Hematopoietic multipotent progenitor cell treated with erythropoietin and hydrocortisone succinate and interleukin-3 and kit ligand, for 15 days (in vitro differentiated cells): ENCODE measurements around the gene SDF2L1.
"Not testable (repeated sequence)": the region's sequence is repeated elsewhere in the genome, so short reads cannot be mapped to it uniquely, and the experiment has no call there.

Source experiments
- DNase-seq: peaks from one replicate; pipeline ENCODE4 v3.0.0-alpha.2; 2015; ENCODE audit warnings: low spot score

Gene SDF2L1

GRCh38 chr22:21636629-21637218 is 5.4 kb upstream of the SDF2L1 start:
- DNase-seq = no peak

- DNase-seq = not testable (repeated sequence)
Measured at GRCh38 chr22:21637450-21637849, 4.7 kb upstream of the SDF2L1 start.

DNA sequence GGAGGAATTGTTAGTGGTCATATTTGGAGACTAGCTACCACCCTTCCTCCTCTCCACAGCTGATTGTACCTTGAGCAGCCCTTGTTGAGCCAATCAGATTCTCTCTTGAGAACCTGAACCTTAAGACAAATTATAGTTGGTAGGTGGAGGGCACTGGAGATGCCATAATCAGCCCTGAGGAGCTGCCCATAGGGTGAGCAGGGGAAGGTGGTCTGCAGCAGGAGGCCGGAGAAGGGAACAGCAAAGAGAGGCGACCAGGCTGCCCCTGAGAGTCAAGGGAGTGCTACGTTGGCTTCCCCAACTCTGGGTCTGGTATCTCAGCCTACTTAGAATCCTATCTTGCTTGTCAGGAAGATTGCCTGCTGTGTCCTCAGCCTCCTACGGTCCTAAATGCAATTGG is 2.7 kb upstream of the SDF2L1 start:
- DNase-seq = no peak

DNA sequence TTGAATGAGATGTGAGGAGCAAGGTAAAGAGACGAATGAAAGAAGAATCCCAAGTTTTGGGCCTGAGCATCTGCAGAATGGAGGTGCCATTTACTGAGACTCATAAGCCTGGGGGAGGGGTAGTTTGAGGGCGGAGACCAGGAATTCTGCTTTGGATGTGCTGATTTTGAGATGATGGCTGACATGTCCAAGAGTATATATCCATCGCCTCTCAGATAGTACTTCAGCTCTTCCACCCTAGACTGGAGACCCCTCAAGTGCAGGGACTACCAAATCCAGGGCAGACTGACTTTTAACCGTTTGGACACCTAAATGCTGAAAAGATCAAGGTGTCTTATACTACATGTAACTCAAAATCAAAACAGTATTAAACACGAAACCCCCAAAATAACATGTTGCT is 1.3 kb upstream of the SDF2L1 start:
- DNase-seq = no peak

GRCh38 chr22:21641417-21641788 is 699 bp upstream of the SDF2L1 start:
- DNase-seq = peak; percentile 20

DNA sequence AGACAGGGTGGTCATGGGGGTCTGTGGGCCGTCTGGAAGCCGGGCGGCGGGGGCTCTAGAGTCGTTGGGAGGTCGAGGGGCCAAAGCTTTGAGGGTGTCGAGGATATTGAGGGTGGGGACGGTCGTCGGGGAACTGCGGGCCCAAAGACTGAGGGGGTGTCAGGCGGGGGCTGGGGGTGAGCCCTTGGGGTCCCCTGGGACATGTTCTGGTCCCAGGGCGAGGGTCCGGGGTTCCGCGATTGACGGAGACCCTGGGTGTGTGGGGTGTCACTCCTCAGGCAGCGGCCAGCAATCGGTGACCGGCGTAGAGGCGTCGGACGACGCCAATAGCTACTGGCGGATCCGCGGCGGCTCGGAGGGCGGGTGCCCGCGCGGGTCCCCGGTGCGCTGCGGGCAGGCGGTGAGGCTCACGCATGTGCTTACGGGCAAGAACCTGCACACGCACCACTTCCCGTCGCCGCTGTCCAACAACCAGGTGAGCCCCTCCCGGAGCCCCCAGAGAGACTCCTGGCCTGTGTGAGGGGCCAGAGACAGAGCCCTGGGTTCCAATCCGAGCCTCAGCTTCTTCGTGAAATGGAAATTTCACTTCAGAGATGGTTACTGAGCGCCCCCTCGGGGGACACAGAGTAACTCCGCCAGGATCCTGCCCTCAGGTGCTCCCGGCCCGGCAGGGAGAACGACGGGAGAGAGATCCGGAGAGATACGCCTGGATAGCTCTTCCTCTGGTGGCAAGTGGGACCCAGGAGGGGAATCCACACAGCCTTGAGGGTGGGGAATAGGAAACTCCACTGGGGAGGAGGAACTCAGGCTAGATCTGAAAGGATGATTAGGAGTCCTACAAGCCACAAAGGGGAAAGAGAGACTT is 714 bp downstream of the SDF2L1 start:
- DNase-seq = peak; percentile 57

- no peak for DNase-seq
Measured at GRCh38 chr22:21643533-21644357, 1.6 kb downstream of the SDF2L1 start.

DNA sequence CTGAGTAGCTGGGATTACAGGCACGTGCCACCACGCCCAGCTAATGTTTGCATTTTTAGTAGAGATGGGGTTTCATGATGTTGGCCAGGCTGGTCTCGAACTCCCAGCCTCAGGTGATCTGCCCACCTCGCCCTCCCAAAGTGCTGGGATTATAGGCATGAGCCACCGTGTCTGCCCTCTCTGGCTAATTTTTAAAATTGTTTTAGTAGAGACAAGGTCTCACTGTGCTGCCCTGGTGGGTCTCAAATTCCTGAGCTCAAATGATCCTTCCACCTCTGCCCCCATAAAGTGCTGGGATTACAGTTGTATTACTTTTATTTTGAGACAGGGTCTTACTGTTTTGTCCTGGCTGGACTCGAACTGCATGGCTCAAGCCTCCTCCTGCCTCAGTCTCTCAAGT is 3.4 kb downstream of the SDF2L1 start:
- not testable (repeated sequence) for DNase-seq

DNA sequence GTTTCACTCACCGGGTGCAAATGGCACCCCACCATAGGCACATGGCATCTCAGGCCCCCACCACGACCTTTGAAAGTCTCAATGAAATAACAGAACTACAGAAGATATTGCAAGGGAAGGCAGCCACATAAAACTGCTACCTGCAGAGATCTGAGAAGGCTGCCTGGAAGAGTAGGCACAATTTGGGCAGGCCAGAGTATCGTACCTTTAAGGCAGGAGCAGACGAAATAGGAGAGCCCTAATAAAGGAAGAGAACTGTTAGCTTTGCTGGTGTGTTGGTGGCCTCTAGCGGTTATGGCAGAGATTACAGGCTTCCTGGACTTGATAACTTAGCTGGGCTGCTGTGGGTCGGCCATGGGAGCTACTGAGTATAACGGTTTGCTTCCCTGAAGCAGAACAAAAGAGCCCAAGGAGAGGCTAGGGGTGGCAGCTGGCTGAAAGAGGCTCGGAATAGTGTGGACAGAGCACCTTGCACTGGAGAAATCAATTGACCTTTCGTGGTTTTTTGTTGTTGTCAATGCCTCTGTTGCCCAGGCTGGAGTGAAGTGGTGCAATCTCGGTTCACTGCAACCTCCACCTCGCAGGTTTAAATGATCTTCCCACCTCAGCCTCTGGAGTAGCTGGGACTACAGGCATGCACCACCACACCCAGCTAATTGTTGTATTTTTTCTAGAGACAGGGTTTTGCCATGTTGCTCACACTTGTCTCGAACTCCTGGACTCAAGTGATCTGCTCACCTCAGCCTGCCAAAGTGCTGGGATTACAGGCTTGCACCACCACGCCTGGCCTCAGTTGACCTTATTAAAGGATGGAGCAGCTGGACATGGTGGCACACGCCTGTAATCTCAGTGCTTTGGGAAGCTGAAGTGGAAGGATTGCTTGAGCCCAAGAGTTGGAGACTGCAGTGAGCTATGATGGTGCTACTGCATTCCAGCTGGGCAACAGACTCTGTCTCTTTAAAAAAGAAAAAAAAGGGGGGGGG is 4.8 kb downstream of the SDF2L1 start:
- peak; percentile 83 for DNase-seq

DNA sequence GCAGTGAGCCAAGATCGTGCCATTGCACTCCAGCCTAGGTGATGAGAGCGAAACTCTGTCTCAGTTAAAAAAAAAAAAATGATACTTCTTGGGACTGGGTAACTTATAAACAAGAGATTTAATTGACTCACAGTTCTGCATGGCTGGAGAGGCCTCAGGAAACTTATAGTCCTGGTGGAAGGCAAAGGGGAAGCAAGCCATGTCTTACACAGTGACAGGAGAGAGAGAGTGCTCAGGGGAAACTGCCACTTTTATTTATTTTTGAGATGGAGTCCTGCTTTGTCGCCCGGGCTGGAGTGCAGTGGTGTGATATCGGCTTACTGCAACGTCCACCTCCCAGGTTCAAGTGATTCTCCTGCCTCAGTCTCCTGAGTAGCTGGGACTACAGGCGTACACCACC is 8.2 kb downstream of the SDF2L1 start:
- no peak for DNase-seq

DNA sequence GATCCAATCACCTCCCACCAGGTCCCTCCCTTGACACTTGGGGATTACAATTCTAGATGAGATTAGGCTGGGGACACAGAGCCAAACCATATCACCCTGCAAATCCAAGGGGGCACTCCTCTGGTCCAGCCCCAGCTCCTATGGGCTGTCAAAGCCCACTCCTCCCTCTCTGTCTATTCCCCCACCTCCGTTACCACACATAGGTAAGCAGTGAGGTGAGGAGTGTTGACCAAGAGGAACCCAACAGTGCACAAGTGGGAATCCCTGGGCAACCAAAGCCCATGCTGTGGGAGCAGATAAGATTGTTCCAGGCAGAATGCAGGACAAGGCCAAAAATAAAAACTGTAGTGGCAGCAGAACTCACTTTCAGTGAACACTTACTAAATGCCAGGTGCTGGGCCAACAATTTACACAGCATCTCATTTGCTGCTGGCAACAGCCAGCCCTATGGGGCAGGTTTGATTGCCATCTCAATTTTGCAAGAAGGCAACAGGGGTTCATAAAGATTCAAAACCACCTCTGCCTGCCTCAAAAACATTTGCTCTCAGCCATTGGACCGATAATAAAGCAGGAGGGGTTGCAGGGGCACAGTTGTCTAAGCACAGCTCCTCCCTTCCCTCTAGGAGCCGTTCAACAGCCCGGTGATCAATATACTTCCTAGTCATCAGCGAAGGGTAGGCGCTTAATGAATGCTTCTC is 8.9 kb downstream of the SDF2L1 start:
- DNase-seq = no peak

DNA sequence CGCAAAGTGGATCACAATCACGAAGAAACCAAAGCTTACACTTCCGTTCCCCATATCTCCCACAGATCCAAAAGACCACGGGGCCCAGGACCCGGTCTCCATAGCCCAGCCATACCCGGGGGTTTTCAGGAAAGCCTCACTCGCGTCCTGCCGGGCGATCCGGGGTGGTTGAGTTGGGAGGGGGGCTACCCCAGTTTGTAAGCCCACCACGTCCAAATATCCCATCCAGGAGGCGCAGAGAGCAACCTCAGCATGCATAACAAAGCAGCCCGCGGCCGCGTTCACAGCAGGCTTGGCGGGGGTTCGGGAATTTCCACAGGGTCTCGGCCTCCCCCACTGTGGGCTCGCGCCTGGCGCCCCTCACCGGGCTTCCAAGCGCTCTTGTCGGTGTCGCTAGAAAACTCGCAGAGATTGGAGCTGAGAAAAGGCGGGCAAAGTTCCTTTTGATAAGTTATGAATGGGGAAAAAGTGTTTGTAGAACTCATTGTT is 9.5 kb downstream of the SDF2L1 start:
- DNase-seq = no peak

DNA sequence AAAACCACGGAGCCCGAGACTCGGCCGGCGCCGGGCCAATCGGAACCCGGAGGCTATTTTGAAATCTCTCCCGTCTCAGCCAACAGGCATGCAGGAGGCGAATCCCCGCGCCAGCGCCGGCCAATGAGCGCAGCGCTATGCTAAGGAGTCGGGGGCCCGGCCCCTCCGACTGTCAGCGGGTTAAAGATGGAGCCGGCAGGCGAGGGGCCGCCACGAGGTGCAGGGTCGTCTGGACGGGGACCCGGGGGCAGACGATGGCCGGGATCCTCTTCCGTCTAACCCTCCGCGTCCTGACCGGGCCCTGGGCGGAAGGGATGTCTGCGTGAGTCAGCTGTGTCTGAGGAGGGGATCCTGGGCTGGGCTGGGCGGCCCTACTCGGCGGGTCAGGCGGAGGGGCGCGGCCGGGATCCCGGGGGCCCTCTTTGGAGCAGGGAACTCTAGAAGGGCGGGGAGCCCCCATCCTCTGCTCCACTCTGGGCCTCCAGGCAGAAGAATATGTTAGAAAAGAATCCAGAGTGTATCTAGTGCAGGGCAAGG is 10.0 kb downstream of the SDF2L1 start:
- peak; percentile 54 for DNase-seq

DNA sequence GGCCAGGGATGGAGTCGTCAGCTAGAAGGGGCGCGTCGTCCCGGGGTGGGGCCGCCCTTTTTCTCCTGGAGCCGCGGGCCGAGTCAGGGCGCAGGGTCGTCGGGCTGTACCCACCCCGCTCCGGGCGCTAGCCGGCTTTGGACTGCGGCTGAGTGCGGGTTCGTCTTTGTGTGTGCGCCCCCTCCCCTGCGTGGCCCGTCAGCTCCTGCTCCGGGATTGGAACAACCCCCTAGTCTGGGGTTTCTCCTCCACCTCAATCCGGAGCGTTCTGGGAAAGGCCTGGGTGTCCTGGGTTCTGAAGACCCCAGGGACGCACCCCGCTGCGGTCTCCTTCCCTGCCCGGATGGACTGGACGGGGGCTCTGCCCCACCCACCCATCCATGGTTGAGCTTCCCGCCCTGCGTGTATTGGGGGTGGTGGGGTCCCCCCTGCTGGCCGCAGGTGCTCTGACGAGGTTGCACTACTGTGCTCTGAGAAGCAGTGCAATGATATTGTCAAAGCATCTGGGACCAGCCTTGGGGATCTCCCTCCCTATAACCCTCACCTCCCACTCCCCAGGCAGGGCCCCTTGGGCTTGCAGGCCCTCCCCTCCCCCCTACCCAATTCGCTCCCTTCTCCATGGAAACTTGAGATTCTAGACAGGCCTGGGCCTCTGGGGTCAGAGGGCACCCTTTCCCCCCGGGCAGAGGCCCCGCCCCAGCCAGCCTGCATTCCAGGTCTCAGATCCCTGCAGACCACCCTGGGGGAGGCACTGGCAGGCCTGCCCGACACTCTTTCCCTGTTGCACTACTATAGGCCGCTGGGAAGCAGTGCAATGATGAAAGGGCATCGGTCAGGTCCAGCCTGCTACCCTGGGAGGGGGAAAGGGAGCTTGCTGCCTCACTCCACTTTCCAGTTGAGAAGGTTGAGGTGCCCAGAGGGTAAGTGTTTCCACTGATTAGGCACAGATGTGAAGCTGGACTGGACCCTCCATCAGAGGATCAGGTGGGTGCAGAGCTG is 10.7 kb downstream of the SDF2L1 start:
- DNase-seq = no peak

- DNase-seq = no peak
Measured at GRCh38 chr22:21657020-21657359, 14.9 kb downstream of the SDF2L1 start.

DNA sequence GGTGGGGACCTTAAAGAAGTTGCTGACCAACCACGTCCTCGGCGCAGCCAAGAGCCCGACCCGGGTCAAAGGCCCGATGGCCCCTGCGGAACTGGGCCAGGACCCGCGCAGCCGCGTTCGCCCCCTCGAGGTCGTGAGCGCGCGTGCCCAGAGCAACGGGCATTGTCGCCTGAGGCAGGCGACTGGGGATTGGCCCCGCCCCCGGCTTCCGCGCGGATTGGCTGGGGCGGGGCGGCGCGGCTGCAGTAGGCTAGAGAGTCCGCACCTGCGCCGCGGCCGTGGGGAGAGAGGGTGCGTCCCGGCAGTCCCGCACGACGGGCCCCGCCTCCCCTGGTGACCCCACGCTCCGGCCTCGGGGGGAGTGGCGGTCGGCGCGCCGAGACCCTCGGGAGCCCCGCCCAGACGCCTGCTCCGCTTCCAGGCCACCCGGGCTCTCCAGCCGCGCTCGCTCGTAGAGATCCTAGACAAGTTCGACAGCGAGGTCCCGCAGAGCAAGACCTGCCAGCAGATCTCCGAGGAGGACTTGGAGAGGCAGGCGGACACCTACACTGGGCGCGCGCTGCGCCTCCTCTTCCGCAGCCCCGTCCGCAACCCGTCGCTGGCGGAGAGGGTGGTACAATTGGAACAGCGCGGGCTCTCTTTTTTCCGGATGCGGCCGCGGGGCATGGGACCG is 15.4 kb downstream of the SDF2L1 start:
- peak; percentile 67 for DNase-seq

DNA sequence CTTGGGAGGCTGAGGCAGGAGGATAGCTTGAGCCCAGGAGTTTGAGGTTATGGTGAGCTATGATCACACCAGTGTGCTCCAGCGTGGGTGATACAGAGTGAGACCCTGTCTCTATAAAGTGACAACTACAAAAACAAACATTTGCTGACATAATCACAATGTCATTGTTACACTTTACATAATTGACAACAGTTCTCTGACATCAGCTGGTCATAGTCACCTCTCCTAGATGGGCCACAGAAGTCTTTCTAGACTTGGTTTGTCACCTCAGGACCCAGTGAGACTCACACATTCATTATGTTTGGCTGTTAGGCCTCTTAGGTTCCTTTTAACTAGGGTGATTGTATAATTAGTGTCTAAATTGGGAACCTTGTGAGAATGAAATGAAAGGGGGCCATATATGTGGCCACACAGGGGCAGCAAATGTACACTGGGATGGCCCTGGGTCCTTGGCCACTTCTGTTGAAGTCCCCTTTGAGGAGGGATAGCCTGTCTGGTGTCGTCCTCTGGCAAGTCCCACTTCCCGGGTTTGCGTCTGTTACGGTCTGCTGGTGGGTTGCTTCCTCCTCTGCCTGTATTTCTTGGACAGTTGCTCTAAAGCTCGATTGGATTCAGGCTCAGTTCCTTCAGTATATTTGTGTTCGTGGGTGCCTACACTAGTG is 17.9 kb downstream of the SDF2L1 start:
- DNase-seq = no peak

DNA sequence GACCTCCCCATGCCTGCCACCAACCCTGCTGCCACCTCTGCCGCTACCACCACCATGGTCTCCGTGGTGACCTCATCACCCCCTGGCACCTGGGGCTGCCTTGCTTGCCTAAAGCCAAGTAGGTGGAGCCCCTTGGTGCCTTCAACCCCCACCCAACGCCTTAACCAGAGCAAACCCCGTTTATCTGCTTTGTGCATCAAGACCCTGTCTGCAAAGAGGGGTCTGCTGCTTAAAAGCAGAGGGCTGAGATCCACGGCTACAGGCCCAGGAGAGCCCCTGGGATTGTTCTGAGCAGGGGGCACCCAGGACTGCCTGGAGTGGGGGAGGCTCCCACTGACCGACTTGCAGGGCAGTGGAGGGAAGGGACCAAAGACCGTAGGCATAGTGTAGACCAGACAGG is 18.8 kb downstream of the SDF2L1 start:
- DNase-seq = no peak
